HG03039 (cell line): ENCODE measurements around the gene AMDHD2.

Experiments used
- ATAC-seq: cut with Tn5 transposase; IDR thresholded peaks from one replicate; pipeline ENCODE4 v1.9.1; 2021; ENCODE audit warnings: mild to moderate bottlenecking, moderate library complexity; ENCODE audit not compliant: unreplicated experiment

AMDHD2 gene

GRCh38 chr16:2515180-2515851, 4.9 kb upstream of the AMDHD2 start:
- ATAC-seq = no peak

- ATAC-seq = no peak
Measured at GRCh38 chr16:2516391-2517240, 3.6 kb upstream of the AMDHD2 start.

GRCh38 chr16:2517954-2518605, 2.1 kb upstream of the AMDHD2 start:
- no peak for ATAC-seq

GRCh38 chr16:2518823-2519710, 1.1 kb upstream of the AMDHD2 start:
- ATAC-seq = no peak

- no peak for ATAC-seq
Measured at GRCh38 chr16:2519711-2520080, 475 bp upstream of the AMDHD2 start.

DNA sequence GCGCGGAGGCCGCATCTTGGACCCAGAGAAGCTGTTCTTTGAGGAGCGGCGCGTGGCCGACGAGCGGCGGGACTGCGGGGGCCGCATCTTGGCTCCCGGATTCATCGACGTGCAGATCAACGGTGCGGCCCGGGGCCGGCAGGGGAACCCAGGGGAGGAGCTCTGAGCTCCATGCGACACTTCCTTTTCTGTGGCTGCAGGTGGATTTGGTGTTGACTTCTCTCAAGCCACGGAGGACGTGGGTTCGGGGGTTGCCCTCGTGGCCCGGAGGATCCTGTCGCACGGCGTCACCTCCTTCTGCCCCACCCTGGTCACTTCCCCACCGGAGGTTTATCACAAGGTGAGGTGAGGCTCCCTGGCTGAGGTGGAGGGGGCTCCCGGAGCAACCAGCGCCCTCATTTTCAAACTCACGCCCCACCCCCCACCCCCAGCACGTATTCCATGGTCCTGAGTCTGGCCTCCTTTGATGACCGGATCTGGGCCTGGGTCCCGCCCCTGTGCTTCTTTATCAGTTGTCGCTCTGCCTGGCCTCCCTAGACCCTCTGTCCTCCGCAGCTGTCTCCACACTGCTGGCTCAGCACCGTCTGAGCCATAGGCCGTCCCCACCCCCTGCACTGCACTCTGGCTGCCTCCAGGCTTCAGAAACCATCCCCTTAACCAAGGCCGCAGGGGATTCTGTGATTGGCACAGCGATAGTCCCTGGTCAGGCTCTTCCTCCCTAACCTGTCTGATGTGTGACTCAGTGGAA, 787 bp downstream of the AMDHD2 start:
- no peak for ATAC-seq

DNA sequence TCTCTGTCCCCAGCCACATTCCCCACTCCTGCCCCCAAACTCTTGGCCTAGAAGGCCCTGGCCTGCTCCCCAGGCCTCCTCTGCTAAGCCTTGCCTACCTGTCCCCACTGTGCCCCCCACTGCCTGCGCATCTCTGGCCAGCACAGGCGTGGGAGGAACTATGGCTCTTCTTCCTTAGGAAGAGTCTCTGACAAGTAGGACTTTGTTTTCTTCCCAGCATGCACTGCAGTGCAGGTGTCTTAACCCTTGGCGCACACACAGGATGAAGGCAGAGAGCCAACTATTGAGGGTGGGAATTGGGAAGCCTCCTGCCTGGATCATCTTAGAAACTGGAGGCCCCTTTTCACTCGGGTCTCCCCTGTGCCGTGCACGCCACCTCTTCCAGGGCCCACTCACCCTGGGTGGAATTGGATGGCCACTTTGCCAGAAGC, 3.6 kb downstream of the AMDHD2 start:
- ATAC-seq = no peak

DNA sequence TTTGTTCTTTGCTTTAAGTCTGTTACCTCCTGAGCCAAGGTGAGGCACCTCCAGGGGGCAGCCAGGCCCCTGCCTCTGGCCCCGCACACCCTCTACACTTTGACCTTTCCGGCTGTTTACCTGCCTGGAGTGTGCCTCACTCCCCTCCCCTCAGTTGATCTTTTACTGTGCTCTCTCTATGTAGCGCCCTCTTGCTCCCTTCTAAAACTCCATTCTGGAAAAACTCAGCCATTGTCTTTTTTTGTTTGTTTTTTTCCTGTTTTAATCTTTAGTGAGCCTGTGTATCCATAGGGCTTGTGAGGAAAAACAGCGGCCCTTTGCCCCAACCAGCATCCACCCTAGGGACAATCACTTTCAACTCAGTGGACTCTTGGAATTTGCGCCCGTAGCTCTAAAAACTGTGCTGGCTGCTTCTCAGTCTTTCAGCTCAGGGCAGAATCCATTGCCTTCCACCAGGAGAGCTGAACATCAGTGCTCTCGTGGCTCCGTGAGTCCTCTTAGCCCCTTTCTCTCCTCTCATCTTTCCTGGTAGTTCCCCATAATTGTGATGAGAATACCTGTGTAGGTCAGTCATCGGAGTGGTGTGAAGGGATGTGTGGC, 4.3 kb downstream of the AMDHD2 start:
- ATAC-seq = no peak

GRCh38 chr16:2526135-2526534, 6.0 kb downstream of the AMDHD2 start:
- no peak for ATAC-seq

GRCh38 chr16:2527071-2527783, 7.1 kb downstream of the AMDHD2 start:
- no peak for ATAC-seq

DNA sequence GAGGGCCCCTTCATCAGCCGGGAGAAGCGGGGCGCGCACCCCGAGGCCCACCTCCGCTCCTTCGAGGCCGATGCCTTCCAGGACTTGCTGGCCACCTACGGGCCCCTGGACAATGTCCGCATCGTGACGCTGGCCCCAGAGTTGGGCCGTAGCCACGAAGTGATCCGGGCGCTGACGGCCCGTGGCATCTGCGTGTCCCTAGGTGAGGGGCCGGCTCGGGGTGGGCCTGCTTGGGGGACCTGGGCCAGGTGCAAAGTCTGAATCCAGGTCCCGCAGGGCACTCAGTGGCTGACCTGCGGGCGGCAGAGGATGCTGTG, 7.6 kb downstream of the AMDHD2 start:
- ATAC-seq = no peak

DNA sequence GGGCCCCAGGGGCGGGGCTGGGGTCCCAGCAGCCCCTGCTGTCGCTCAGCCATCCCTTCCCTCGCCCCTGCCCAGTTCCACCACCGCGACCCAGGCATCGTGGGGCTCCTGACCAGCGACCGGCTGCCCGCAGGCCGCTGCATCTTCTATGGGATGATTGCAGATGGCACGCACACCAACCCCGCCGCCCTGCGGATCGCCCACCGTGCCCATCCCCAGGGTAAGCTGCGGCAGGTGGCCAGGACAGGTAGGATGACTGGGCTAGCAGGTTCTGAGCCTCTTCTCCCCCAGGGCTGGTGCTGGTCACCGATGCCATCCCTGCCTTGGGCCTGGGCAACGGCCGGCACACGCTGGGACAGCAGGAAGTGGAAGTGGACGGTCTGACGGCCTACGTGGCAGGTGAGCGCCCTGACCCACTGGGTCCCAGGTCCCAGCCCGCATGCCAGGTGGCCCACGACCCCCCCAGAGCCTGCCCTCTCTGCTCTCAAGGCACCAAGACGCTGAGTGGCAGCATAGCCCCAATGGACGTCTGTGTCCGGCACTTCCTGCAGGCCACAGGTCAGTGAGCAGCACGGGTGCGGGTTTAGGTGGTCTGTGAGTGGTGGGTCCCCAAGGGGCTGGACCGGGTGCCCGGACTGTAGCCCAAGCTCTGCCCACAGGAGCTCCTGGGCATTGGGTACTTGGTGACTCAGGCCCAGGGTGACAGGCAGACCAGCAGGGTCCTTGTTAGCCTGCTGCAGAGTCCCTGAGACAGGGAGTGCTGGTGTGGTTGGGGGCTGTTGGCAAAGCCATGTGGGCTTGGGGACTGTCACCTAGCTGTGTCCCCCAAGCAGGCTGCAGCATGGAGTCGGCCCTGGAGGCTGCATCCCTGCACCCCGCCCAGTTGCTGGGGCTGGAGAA, 8.2 kb downstream of the AMDHD2 start:
- no peak for ATAC-seq

DNA sequence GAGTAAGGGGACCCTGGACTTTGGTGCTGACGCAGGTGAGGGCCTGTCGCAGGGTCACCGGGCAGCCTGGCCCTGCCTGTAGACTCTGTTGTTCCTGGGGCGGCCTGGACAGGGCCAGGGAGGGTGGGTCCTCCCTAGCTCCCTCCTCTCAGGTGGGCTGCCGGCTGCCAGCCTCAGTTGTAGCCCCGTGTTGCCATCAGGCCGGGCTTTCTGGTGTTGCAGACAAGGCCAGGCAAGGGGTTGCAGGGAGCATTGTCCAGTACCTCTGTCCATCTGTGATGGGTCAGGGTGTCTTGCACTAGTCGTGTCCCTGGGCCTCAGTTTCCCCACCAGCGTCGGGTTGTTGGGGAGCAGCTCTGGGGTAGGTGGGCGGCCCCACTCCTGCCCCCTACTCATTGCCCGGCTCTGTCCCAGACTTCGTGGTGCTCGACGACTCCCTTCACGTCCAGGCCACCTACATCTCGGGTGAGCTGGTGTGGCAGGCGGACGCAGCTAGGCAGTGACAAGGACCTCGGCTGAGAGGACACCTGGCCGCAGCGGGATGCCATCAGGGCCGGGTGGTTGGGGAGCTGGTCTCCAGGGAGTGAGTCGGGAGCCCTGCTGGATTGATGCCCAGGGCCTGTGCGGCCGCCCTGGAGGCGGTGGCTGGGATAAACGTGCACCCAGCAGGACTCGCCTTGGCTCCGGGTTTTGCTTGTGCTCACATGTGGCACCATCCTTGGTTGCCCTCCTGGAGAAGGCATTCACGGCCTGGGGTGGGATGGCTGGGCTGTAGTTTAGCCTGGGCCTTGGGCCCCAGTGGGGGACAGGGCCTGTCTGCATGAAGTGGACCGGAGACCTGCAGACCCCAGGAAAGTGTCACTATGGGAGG, 9.1 kb downstream of the AMDHD2 start:
- ATAC-seq = no peak

- no peak for ATAC-seq
Measured at GRCh38 chr16:2529961-2530628, 9.9 kb downstream of the AMDHD2 start.

DNA sequence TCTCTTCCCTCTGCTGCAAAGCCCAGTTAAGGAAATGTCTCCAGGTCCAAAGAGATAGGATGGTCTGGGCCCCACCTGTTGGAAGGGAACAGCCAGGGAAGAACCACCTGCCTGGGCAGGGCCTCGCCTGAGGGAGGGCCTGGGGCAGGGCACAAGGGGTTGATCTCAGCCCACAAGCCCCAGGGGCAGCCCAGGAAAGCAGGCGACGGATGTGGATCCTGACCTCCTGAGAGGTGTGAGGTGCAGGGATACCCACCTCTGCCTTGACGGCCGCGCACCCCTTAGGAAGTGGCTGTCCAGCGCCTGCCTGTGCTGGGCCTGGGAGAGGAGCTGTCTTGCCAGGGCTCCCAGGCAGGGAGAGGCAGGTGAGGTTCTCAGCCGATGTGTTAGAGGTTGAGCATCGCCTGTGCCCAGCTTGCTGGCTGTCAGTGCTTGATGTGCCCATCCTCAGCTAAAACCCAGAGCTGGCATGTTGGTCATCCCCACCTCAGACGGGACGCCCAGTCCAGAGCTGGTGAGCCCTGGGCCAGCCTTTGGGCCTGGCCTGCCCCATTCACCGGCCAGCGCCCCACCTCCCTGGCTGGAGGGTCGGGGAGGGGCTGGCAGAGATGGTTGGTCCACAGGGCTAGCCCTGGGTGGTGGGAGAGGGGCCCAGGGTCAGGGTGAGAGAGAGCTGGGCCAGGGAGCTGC, 10.6 kb downstream of the AMDHD2 start:
- no peak for ATAC-seq

DNA sequence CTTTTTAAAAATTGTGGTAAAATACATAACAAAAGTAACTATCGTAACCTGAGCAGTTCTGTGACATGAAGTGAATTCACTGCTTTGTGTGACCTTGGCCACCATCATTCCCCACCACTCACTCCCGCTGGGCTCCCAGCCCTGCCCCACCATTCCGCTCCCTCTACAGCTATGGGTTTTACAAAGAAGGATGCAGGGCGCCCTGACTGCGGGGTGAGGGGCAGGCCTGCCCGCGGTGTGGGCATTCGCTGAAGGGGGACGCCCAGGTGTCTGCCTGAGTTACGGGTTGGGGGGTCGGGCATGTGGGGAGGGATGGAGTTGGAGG, 11.2 kb downstream of the AMDHD2 start, which contains the start of gene CEMP1:
CEMP1 (minus strand) TSS at position 38 of the 325 bp plus-strand sequence. CDS start 335 bp downstream, outside the sequence.
- ATAC-seq = no peak
